HG03457 (cell line): ENCODE measurements around the gene EPHA3.

Experiments
- ATAC-seq: cut with Tn5 transposase; IDR thresholded peaks from one replicate; pipeline ENCODE4 v1.9.1; 2021; ENCODE audit warnings: moderate number of reproducible peaks; ENCODE audit not compliant: unreplicated experiment

Gene EPHA3

GRCh38 chr3:89434621-89435380 is 327.4 kb downstream of the EPHA3 start:
- ATAC-seq: no peak

DNA sequence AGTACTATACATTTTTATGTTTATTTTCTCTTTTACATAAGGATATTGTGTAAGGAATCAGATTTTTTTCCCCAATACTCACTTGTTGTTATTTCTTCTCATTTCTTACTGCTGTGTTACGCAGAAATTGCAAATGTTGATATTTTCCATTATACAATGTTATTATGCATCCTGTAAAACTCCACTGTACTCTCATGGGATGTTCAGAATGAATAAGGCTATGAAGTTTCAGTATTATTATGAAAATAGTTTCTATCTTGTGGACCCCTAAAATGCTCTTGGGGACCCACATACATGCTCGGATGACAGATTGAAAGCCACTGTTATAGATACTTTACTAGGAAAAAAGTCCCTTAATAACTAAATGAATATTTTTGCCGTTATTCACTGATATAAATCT is 329.4 kb downstream of the EPHA3 start:
- ATAC-seq: no peak

DNA sequence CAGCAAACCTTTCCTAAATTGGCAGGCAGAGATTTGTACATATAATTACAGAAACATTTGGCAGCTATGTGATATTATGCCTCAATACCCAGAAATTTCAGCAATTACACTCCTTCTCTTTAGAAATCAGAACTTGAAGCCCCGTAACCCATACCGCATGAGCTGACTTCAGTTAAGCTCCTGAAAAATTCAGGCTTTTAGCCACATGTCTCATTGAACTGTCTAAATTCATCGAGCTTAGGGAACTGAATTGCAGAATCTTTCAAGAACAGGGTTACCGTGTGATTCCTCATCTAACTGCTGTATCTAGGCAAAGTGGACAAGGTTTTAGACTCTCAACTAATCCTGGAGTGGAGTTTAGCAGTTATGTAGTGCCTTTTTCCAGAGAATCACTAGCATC is 333.0 kb downstream of the EPHA3 start:
- ATAC-seq: no peak

DNA sequence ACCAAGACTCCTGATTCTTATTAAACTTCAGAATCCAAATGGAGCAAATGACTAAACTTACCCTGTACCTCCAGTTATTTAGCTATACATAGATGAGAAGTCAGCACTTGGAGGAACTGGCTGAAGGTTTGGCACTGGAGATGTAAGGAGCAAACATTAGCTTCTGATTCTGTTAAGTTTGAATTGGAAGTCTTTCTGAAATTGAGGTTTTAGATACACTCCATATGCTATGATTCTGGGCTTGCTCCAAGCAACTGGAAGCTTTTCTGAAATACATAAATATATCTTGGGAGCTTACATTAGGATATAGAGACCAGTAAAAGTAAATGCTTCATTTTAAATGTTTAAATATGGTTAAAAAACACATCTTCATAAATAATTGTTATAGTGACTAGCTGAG is 333.7 kb downstream of the EPHA3 start:
- ATAC-seq: no peak

DNA sequence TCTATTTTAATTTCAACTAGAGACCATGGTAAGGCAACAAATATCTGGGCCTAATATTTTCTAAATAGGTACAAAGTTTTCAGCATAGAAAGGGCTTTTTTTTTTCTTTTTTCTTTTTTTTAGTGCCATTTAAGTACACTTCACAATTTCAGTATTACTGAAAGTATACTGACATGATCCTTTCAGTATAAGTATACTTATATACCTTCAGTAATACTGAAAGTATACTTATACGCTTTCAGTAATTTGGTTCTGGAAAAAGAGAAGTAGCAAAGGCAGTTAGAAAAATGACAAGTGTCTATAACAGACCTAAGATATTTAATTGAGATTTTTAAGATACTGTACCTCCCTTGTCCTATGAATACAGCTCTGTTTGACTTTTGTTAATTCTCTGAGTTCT is 339.2 kb downstream of the EPHA3 start:
- ATAC-seq: no peak

DNA sequence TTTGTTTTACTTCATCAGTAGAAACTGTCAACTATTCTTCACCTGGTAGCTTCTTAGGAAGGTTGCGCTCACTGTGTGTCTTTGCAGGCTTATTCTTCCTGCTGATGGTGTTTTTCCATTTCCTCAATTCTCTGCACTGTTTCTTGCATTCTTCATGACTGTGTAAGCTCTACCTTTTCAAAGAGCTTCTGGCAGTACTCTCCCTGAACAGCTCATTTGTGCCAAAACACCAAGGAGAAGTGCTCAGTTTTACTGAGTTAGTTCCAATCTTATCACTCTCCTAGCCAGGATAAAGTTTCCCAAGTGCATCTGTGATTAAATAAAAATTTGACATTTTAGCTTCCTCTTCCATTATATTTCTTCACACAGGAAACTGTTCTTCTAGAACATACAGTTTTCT is 339.8 kb downstream of the EPHA3 start:
- no peak for ATAC-seq

DNA sequence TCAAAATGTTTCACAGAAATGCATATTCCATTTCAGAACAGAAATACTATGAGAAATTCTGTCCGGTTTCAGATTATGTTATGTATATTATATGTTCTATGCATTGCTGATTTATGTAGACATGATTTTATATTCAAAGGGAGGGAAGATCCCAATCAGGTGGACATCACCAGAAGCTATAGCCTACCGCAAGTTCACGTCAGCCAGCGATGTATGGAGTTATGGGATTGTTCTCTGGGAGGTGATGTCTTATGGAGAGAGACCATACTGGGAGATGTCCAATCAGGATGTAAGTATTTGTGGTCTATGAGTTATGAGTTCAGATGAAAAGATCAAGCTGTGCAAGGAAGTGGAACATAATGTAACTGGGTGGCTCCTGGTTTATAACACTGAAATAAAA is 341.7 kb downstream of the EPHA3 start:
- ATAC-seq: no peak

- ATAC-seq: no peak
Observed at GRCh38 chr3:89452066-89452465, 344.6 kb downstream of the EPHA3 start.

DNA sequence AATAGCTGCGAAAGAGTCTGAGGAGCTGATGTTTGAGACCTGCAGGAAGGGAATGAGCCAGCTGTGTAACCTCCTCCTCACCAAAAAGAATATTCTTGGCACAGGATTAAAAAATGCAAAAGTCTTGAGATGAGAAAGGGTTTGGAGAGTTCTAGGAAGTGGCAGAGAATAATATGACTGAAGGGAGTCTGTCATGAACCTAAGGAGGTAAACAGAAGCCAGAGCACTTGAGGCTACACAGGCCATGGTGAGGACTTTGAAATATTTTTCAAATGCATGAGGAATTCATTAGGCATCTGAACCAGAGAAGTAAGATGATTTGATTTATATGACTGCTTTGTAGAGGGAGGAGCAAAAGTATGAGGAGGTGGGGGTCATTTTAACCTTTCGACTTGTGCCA is 347.8 kb downstream of the EPHA3 start:
- no peak for ATAC-seq

GRCh38 chr3:89467898-89468363 is 360.5 kb downstream of the EPHA3 start:
- ATAC-seq: no peak

DNA sequence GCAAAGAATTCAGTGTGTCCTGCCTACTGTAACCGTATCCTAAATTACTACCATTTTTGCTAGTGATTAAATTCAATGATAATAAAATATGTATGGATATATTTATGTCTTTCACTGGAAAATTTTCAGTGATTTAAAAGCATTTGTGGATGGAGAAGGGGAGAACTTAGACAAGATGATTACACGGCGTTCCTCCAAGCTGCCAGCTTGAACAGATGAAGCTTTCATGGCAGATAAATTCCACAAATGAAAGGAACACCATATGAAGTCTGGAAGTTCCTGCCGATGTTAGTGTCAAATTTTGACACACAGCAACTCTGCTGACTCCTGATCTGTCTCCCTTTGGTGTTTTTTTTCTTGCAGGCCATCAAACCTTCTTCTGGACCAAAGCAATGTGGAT is 364.7 kb downstream of the EPHA3 start:
- no peak for ATAC-seq

DNA sequence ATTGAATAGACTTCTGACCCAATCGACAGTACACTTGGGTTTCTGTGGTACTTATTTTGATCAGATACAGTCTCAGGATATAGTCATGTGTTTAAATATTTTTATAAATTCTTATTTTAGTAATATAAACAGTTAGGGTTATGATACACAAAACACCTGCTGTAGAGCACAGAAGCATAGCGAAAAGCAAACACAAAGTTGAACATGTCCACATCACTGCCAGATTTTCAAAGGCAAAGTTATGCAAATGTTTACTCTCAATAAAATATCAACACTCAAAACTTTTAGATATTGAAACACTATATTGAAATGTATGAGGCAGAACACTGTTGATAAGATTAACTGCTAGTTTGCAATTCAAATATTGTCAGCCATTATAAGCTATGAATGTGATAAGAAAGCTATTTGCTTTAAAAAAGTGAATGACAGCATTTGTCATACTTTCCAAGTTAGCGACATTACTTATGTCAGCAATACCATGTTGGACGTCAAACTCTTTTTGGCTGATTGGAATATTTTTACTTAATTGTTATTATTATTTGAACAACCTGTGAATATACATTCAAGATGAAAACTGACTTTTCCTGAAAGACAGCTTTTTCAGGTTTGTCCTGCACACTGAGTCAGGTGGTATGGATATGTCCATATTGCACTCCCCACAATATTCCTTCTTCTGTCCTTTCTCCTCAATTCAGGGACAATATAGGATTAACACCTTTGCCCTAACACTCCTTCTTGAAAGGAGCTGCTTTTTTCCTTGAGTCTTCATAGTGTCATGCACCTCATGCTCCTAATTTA is 367.1 kb downstream of the EPHA3 start:
- ATAC-seq: no peak

DNA sequence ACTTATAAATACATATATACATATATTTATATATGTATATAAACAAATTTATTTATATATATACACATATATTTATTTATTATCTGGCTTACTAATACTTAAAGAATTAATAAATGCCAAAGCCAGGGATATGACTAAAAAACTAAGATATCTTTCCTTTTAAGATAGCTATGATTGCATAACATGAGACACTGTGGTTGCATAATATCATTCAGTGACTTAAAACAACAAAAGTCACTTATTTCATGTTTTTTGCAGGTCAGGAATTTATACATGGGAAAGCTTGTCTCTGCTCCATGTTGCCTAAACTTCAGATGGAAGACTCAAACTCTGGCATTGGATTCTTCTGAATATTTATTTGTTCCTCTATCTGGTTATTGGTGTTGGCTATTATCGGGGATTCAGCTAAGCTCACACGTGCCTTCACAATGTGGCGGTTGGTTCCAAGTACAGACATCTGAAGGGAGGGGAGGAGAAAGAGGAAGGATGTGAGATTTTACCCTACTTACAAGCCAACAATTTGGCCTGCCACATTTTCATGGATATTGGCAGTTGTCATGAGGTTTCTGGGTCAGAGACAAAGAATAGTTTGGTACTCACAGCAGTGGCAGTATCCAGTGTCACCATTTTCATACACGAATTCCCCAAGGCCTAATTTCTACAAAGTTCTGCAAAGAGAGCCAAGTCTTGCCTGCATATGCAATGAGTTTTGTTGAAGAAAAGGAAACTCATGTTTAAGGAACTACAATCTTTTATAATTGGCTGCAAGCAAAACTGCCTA is 381.6 kb downstream of the EPHA3 start:
- ATAC-seq: no peak

DNA sequence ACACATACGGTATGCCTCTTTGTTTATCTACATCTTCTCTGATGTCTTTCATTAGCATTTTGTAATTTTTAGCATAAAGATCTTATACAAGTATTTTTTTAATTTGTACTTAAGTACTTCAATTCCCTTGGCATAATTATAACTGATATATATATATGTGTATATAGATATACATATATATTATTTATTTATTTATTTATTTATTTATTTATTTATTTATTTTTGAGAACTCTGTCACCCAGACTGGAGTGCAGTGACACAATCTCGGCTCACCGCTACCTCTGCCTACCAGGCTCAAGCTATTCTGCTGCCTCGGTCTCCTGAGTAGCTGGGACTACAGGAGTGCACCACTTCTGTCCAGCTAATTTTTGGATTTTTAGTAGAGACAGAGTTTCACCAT is 382.7 kb downstream of the EPHA3 start:
- ATAC-seq: no peak

DNA sequence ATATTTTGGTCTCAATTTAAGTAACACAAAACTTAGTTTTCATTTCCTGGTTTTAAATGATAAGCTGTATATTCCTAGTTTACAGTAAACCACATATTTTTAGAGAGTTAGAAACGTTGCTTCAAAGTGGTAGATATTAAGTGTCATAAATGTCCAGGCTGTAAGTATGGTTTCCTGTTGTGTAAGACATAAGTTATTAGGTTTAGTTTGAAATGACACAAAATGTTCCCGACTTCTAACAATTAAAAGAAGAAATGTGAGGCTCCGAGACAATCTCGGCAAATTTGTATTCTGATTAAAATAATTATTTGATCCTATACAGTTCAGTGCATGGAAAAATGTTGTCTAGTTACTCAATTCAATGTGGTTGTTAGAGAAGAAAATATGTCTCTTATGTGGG is 387.3 kb downstream of the EPHA3 start:
- ATAC-seq: no peak

GRCh38 chr3:89503891-89504391 is 396.5 kb downstream of the EPHA3 start:
- ATAC-seq: no peak

GRCh38 chr3:89504432-89504831 is 397.0 kb downstream of the EPHA3 start:
- no peak for ATAC-seq

DNA sequence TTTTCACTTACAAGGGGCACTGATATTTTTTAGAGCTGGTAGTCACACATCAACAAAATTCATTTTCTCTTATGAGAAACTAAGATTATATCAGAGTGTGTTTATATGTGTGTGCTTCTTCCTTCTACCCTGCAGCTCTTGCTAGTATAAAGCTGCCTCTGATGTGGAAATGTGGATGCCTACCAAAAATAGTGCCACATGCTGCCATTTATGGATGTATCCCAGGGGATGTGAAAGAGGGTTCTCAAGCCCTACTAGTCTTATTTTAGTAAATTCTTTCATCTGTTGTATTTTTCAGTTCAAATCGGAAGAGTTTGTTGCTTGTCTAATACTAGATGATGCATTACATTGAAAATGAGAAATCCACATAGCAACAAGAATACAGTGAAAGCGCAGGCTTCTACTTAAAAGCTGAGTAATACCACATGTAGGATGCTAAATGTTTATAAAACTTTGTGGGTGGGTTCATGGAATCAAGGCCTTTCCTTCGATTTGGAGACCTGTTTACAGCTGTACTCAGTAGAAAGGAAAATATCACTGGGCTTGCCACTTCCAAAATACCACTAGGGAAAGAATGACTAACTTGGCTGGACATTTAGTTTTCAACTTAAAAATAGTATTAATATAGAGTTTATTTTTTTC is 399.2 kb downstream of the EPHA3 start:
- ATAC-seq: no peak

DNA sequence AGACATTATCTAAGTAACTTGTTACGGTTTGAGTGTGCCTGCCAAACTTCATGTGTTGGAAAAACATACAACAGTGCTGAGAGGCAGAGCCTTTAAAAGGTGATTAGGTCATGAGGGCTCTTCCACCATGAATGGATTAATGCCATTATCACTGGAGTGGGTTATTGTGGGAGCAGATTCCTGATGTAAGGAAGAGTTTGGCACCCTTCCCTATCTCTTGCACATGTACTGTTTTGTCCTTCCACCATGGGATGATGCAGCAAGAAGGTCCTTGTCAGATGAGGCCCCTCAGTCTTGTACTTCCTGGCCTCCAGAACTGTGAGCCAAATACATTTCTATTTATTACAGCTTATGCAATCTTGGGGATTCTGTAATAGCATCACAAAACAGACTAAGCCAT is 413.9 kb downstream of the EPHA3 start:
- ATAC-seq: no peak

DNA sequence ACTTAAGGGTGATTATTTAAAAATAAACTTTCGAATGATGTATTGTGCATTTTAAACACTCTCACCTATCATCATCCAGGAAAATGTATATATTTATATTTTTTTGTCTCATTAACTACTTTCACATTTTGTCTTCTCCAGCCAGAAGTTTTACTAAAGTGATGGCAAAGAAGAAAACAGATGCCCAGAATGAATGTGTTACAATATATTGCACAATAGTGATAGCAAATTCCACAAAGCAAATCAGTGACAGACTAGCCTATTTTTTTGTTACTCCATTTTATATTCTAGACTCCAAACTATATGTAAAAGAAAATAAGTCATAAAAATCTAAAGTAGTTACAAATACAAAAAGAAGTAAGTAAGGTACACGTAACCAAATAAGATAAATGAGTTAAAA is 414.7 kb downstream of the EPHA3 start:
- ATAC-seq: no peak

GRCh38 chr3:89525609-89526008 is 418.2 kb downstream of the EPHA3 start:
- no peak for ATAC-seq
